Upper lobe of right lung (tissue), 1 donor: ENCODE results near the gene ODC1. TPM values are rescaled to one million over a fixed set of nuclear protein-coding genes. Genes with fewer than 3 reads are reported as not detected.
A peak's percentile ranks its signal among the peaks of the same experiment; 100 is the strongest.

ENCODE experiments used
- ATAC-seq: fragments of 200-7000 bp; cut with Tn5 transposase; one replicate; pipeline ENCODE4 v1.9.1; 2020; ENCODE audit warnings: mild to moderate bottlenecking, moderate library complexity
- DNase-seq: peaks from one replicate; pipeline ENCODE4 v3.0.0-alpha.2; 2020
- H3K27ac ChIP-seq: fragments of 200-600 bp; one replicate; pipeline ENCODE4 v1.8.0; 2022
- H3K27me3 ChIP-seq: fragments of 200-600 bp; one replicate; pipeline ENCODE4 v1.8.0; 2022; ENCODE audit warnings: mild to moderate bottlenecking
- H3K36me3 ChIP-seq: fragments of 200-600 bp; one replicate; pipeline ENCODE4 v1.8.0; 2022
- H3K4me1 ChIP-seq: fragments of 200-600 bp; one replicate; pipeline ENCODE4 v1.8.0; 2022
- H3K4me3 ChIP-seq: fragments of 200-600 bp; one replicate; pipeline ENCODE4 v1.8.0; 2022; ENCODE audit warnings: mild to moderate bottlenecking
- H3K9me3 ChIP-seq: fragments of 200-600 bp; one replicate; pipeline ENCODE4 v1.8.0; 2022
- intact Hi-C: fragments of 100-400 bp; cut with DNase I; formaldehyde crosslinking; loops from one replicate; pipeline ENCODE4 v1.11.0; 2022
- total RNA-seq: library from RNA; stranded (reverse); fragmentation: NEBNext Ultra II Directional; extraction: Animal tissue kit (Norgen Biotek cat#: 25700); gene quantifications from one replicate; pipeline ENCODE4 v1.2.1, GENCODE V29; 2021
- TF ChIP-seq, protein P1 (sequence below): fragments of 200-600 bp; IDR thresholded peaks from one replicate; pipeline ENCODE4 v1.8.0; 2022; ENCODE audit warnings: antibody characterized with exemption
- donor health status: DM: no; HTN: yes; CAD: no; lungs with severe emphysema.

The ODC1 gene
- total RNA-seq, 1 donor from 2014 or later = 50.9 TPM

DNA sequence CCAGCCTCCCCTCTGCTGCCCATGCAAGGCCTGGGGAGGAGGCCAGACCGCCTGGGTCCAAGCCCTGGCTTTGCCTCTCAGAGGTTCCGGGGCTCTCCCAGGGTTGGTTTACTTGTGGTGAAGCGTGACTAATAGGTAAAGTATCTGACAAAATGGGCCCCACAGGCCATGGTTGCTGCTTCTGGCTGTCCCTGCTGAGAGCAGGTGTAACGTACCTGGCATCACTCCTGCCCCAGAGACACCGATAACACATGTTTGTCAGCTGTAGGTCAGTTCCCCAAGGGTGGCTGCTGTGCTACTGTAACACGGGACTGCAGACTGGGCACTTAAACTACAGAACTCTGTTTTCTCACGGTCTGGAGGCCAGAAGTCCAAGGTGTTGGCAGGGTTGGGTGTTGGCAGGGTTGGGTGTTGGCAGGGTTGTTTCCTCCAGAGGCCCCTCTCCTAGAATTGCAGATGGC, 34.1 kb downstream of the ODC1 start:
- TF ChIP-seq, protein P1, sequence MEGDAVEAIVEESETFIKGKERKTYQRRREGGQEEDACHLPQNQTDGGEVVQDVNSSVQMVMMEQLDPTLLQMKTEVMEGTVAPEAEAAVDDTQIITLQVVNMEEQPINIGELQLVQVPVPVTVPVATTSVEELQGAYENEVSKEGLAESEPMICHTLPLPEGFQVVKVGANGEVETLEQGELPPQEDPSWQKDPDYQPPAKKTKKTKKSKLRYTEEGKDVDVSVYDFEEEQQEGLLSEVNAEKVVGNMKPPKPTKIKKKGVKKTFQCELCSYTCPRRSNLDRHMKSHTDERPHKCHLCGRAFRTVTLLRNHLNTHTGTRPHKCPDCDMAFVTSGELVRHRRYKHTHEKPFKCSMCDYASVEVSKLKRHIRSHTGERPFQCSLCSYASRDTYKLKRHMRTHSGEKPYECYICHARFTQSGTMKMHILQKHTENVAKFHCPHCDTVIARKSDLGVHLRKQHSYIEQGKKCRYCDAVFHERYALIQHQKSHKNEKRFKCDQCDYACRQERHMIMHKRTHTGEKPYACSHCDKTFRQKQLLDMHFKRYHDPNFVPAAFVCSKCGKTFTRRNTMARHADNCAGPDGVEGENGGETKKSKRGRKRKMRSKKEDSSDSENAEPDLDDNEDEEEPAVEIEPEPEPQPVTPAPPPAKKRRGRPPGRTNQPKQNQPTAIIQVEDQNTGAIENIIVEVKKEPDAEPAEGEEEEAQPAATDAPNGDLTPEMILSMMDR = no peak
- Histone ChIP-seq H3K27me3 (no peaks in the 10 kb centered on the region), H3K4me3 (no peak overlapping the region), H3K9me3 (no peaks in the 10 kb centered on the region), H3K27ac (no peak overlapping the region), H3K36me3 (peaks cover 9% of the 10 kb centered on the region), H3K4me1 (peaks cover 6% of the 10 kb centered on the region)
- DNase-seq (no peak), ATAC-seq (peak; percentile 32)
- intact Hi-C loops = no loop called here

DNA sequence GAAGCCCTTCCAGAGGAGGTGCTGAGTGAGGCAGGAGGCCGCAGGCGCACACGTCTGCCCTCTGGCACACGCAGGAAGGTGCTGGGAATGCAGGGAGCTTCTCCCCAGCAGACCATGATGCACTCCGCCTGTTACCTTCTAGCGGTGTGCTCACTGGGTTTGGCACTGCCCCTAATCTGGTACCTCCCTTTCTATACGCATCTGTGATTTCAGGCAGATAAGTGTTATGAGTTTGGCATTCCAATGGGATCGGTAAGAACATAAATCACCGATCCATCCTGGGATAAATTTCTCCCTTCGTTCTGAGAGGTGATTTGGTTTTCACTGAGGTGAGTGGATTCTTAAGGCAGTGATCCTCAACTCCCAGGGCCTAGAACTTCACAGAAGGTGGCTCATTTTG, 34.6 kb downstream of the ODC1 start:
- intact Hi-C loops = no loop called here
- H3K9me3 ChIP-seq = no peaks in the 10 kb centered on the region
- no peak for DNase-seq
- no peak overlapping the region for H3K27ac ChIP-seq
- no peak for ATAC-seq
- no peak overlapping the region for H3K4me3 ChIP-seq
- H3K27me3 ChIP-seq = no peaks in the 10 kb centered on the region
- peaks cover 9% of the 10 kb centered on the region for H3K36me3 ChIP-seq
- TF ChIP-seq, protein P1 = no peak
- peaks cover 11% of the 10 kb centered on the region for H3K4me1 ChIP-seq

DNA sequence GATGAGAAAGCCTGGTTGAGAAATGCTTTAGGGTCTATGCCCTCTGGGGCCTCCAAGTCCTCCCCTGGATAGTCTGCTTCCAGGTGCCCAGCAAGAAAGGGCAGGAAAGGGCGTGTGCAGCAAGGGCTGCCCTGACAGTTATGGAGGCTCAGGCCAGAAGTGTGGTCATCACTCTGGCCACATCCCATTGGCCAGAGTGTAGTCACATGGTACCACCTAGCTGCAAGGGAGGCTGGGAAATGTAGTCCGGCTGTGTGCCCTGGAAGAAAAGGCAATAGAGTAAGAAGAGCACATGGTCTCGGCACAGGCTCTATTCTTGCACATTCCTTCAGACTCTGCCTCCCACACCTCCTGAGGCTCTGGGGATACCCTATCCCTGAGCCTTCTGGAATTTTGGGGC, 35.7 kb downstream of the ODC1 start:
- intact Hi-C loops = no loop called here

DNA sequence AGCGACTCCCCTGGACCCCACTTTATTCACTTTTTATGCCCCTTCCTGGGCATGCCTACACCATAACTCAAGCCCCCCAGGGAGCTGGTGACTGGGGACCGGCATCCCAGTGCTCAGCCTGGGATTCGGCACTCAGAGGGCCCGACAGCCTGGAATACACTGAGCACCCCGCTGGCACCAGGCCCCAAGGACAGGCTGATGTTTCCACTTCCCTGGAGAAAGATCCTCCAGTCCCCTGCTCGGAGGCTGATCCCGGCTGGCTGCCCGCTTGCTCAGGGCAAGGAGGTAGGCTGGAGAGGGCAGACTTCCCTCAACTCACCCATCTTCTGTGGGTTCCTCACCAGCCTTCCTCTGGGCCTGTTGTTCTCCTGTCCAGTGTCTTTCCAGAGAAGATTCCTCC, 36.6 kb downstream of the ODC1 start:
- Histone ChIP-seq H3K4me3 (no peak overlapping the region), H3K27ac (no peak overlapping the region), H3K36me3 (peaks cover 9% of the 10 kb centered on the region), H3K9me3 (no peaks in the 10 kb centered on the region), H3K4me1 (peaks cover 31% of the 10 kb centered on the region), H3K27me3 (no peaks in the 10 kb centered on the region)
- ATAC-seq (no peak), DNase-seq (no peak)
- intact Hi-C loops = no loop called here
- TF ChIP-seq, protein P1 = no peak

More for the DNA sequence above, 35.7 kb downstream of the ODC1 start:
- Histone ChIP-seq H3K27me3 (no peaks in the 10 kb centered on the region), H3K36me3 (peaks cover 9% of the 10 kb centered on the region), H3K27ac (no peak overlapping the region), H3K4me3 (no peak overlapping the region), H3K9me3 (no peaks in the 10 kb centered on the region), H3K4me1 (peaks cover 23% of the 10 kb centered on the region)
- TF ChIP-seq, protein P1 = no peak
- DNase-seq (no peak), ATAC-seq (peak; percentile 5)

DNA sequence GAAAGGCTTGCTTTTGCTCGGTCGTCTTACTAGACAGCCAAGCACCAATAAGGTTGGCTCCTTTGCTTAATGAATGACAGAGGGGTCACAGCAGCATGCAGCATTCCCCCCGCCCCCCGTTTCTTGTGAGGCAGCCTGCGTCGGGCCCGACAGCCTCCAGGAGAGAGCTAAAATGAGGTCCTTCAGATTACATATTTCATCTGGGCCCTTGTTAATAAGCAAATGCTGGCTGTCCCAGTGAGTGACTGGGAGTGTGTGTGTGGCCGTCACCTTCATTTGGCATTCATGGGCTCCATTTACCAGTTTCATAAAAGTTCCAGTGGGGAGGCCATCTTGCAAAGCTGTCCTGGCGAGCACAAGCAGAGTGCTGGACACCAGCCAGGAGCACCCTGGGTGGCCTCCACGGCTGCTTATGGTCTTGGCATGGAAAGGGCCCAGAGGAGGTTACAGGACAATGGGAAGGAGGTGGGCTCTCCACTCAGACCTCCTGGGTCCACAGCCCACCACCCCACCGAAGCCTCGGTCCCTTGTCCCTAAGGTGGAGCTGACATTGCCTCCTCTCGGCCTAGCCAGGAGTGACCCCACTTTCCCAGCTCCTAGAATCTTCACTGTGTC, 37.2 kb downstream of the ODC1 start:
- no peak for ATAC-seq
- no peak overlapping the region for H3K27ac ChIP-seq
- no peaks in the 10 kb centered on the region for H3K9me3 ChIP-seq
- no peaks in the 10 kb centered on the region for H3K27me3 ChIP-seq
- TF ChIP-seq, protein P1 = no peak
- H3K36me3 ChIP-seq = peaks cover 9% of the 10 kb centered on the region
- intact Hi-C loops = no loop called here
- no peak for DNase-seq
- no peak overlapping the region for H3K4me3 ChIP-seq
- peaks cover 37% of the 10 kb centered on the region for H3K4me1 ChIP-seq
